GM10266 (cell line): ENCODE data around the gene LRRC26.
"Not testable (repeated sequence)": the region's sequence is repeated elsewhere in the genome, so short reads cannot be mapped to it uniquely, and the experiment has no call there.

ENCODE experiments used
- DNase-seq: peaks from one replicate; pipeline ENCODE4 v3.0.0; 2012; ENCODE audit errors: extremely low spot score
- TF ChIP-seq, protein P1 (sequence below): IDR thresholded peaks from 2 replicates; pipeline ENCODE4 v1.5.1; 2012; ENCODE audit warnings: mild to moderate bottlenecking, low read depth; ENCODE audit not compliant: control insufficient read depth, insufficient read depth; ENCODE audit errors: missing control alignments

Gene LRRC26

GRCh38 chr9:137130176-137130755 is 39.6 kb downstream of the LRRC26 start:
- TF ChIP-seq, protein P1, sequence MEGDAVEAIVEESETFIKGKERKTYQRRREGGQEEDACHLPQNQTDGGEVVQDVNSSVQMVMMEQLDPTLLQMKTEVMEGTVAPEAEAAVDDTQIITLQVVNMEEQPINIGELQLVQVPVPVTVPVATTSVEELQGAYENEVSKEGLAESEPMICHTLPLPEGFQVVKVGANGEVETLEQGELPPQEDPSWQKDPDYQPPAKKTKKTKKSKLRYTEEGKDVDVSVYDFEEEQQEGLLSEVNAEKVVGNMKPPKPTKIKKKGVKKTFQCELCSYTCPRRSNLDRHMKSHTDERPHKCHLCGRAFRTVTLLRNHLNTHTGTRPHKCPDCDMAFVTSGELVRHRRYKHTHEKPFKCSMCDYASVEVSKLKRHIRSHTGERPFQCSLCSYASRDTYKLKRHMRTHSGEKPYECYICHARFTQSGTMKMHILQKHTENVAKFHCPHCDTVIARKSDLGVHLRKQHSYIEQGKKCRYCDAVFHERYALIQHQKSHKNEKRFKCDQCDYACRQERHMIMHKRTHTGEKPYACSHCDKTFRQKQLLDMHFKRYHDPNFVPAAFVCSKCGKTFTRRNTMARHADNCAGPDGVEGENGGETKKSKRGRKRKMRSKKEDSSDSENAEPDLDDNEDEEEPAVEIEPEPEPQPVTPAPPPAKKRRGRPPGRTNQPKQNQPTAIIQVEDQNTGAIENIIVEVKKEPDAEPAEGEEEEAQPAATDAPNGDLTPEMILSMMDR: no peak
- DNase-seq: no peak

DNA sequence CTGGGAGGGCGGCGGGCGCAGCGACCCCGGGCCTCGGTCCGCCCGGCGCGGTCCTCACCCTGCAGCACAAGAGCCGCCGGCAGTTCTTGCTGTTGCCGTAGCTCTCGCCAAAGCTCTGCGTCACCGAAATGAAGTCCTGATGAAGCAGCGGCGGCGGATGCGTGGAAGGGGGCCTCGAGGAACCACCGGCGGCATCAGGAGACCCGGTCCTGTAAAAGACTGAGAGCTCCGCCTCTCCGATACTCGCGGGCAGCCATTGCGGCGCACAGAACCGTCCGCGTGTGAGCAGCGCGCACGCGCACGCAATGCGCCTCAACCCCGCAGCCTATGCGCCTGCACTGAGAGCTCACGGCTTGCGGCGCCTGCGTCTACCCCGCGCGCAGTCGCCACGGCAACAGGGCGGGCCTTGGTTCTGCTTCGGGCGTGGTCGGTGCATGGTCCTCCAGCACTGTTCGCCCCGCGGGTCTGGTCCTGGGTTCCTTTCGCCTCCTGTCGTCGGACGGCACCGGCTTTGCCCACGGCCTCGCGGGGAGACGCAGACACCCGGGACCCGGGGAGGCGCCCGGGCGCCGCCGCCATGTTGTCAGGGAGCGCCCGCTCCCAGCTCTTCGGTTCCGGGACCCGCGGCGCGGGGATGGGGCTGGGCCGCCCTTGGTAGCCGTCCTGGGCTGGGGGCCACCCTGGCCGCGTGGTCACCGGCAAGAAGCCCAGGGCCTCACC is 40.2 kb downstream of the LRRC26 start:
- TF ChIP-seq, protein P1: no peak
- DNase-seq: peak; percentile 97

DNA sequence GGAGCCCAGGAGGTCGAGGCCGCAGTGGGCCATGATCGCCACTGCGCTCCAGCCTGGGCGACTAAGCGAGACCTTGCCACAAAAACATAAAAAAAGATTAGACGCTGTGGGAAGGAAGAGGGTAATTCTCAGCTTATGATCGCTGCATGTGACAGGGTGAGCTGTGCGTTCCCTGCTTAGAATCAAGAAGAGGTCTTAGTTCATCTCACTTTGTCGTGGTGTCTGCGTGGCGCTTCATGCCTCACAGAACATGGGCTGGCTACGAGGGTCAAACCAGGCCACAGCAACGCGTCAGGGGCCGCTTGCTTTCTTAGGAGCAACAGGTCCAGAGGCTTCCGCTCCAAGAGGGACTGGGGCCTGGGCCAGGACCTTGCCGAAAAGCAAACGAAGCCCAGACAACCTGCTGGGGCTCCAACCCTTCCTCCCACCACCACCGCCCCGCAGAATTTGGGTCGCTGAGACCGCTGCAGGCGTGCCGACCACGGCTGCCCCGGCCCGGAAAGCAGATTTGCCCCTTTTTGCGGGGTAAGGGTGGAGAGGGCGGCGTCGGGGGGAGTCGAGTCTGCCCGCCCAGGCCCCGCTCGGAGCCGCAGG is 40.9 kb downstream of the LRRC26 start:
- TF ChIP-seq, protein P1: no peak
- no peak for DNase-seq

DNA sequence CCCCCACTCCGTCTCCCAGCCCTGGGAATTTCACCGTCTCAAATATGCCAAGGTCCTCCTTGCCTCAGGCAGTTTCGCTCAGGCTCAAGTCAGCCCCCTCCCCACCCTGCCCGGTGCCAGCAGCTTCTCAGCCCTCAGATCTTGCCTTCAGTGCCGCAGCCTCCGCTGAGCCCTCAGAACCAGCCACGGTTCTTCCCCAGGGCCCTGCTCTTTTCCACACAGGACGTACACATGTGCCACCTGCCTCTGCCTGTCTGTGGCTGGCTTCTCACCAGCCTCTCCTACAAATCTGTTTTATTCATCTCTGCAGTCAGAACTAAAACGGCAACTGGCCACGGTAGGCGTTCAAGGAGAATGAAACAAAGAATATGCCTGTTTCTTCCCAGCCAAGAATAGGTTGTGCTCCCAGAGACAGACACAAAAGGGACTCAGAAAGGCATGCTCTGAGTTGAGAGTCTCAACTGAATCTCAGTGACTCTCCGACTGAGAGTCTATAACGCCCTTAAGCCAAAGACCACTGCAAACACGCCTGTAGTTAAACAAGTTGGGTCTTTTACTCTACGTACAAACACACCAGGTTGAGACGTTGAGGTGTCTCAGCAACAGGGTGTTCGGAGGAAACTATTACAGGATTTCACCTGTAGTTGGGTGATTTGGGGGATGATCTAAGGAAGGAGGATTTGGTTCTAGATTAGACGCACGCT is 41.5 kb downstream of the LRRC26 start:
- TF ChIP-seq, protein P1: no peak
- DNase-seq: no peak

DNA sequence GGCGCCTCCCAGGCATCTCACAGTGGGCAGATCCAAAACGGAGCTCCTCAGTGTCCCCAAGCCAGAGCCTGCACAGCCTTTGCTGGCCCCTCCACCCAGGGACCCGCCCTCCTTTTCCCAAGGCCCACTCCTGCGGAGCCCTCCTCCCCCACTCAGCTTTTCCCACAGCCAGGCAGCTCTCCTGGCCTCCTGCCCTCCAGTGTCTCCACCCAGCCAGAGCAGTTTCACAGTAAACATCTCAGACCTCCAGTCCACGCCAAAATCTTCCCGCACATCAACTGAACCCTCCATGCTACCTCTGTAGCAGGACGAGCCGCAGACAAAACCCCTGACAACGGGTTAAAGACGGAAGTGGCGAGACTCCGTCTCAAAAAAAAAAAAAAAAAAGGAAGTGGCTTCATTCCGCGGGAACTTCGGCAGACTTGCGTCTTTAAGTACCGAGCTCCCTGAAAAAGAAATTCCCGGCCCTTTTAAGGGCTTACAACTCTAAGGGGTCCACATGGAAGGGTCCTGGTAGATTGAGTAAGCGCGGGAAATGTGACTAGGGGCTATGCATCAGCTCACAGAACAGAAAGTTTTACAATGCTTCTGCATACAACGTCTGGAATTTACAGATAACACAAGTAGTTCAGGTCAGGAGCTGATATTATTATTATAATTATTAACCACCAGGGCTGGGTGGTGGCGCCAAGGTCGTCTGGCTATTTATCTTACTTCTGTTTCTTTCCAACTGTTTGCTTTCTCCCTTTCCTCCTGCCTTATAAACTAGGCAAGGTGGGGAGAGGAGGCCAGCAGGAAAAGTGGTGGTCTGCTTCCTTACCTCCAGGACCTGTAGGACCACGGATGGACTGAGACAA is 42.3 kb downstream of the LRRC26 start:
- DNase-seq: no peak
- TF ChIP-seq, protein P1: no peak

DNA sequence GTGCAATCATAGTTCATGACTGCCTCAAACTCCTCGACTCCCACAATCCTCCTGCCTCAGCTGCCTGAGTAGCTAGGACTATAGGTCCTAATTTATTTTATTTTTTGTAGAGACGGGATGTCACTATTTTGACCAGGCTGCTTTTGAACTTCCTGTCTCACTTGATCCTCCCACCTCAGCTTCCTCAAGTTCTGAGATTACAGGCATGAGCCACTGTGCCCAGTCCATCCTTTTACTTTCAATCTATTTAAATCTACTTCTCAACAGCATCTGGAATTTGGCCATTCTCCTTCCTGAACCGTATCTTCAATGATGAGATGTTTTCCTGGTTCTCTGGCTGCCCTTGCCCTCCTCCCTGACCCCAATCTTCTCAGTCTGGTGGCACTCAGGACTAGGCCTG is 43.1 kb downstream of the LRRC26 start:
- TF ChIP-seq, protein P1: no peak
- no peak for DNase-seq

- DNase-seq: not testable (repeated sequence)
Measured at GRCh38 chr9:137123952-137124462, 45.8 kb downstream of the LRRC26 start.
